Activated CD8-positive, alpha-beta memory T cell treated with anti-CD3 and anti-CD28 coated beads, Interleukin-2, amount 10 ng/mL, durations not matched to agents 7 days and 5 days (primary cell): ENCODE data around the gene ASB7. TPM values are rescaled to one million over a fixed set of nuclear protein-coding genes. Genes with fewer than 3 reads are reported as not detected.

Experiments
- ATAC-seq: fragments of 150-1000 bp; cut with Tn5 transposase; one replicate; pipeline ENCODE4 v1.10.0; 2021; ENCODE audit warnings: moderate library complexity
- CTCF ChIA-PET: fragments of 350-600 bp; sonication (Branson Sonifier 250); formaldehyde crosslinking; loops from one replicate; lab custom pipeline; 2021; ENCODE audit warnings: antibody characterized with exemption; lab: Charles Lee
- DNase-seq: peaks from one replicate; pipeline ENCODE4 v3.0.0-alpha.2; 2020
- H3K27ac Mint-ChIP-seq: one replicate; pipeline ENCODE4 v1.8.0; 2021; ENCODE audit warnings: mild to moderate bottlenecking, mixed read lengths
- H3K27me3 Mint-ChIP-seq: one replicate; pipeline ENCODE4 v1.8.0; 2021; ENCODE audit warnings: mixed read lengths
- H3K36me3 Mint-ChIP-seq: one replicate; pipeline ENCODE4 v1.8.0; 2021; ENCODE audit warnings: mild to moderate bottlenecking, mixed read lengths
- H3K4me1 Mint-ChIP-seq: one replicate; pipeline ENCODE4 v1.8.0; 2021; ENCODE audit warnings: mixed read lengths
- H3K4me3 Mint-ChIP-seq: one replicate; pipeline ENCODE4 v1.8.0; 2021; ENCODE audit warnings: mild to moderate bottlenecking, moderate library complexity, mixed read lengths
- H3K9me3 Mint-ChIP-seq: one replicate; pipeline ENCODE4 v1.8.0; 2022; ENCODE audit warnings: low read depth, mixed read lengths
- total RNA-seq, 2 experiments: library from RNA; stranded (reverse); gene quantifications; one replicate each; pipeline ENCODE4 v1.2.3, GENCODE V29; 2021

Gene ASB7
- total RNA-seq, result 10 to 100 TPM; 17.9 to 22.1 TPM

- DNase-seq (peak; percentile 100), ATAC-seq (peak; percentile 86)
- no peak within 1 kb of the TSS for H3K27ac Mint-ChIP-seq
- peaks cover 57% of the 10 kb centered on the region for H3K4me1 Mint-ChIP-seq
- H3K4me3 Mint-ChIP-seq, result no peak within 1 kb of the TSS
- CTCF ChIA-PET, result interaction anchor here (0.5 to 4.0 kb wide), 9 partner anchors 25 to 1408 kb away, joined by 3 to 31 read pairs (median 4); partner anchors contain the start of gene ADAMTS17
- peaks cover 24% of the 10 kb centered on the region for H3K36me3 Mint-ChIP-seq
- H3K27me3 Mint-ChIP-seq, result no peaks in the 10 kb centered on the region
- no peaks in the 10 kb centered on the region for H3K9me3 Mint-ChIP-seq
Observed at GRCh38 chr15:100602064-100602822, at the start of gene ASB7, which contains the start of gene LINS1. Gene ASB7 (plus strand): TSS chr15:100602589. CDS start chr15:100612217, 9,628 bp downstream. Gene LINS1 (minus strand): TSS chr15:100602184. CDS start chr15:100580842, 21,342 bp downstream.

- H3K9me3 Mint-ChIP-seq, result peaks cover 2% of the 10 kb centered on the region
- H3K27me3 Mint-ChIP-seq, result no peaks in the 10 kb centered on the region
- DNase-seq (no peak), ATAC-seq (no peak)
- H3K4me1 Mint-ChIP-seq, result no peaks in the 10 kb centered on the region
- H3K36me3 Mint-ChIP-seq, result peaks cover 18% of the 10 kb centered on the region
- H3K4me3 Mint-ChIP-seq, result no peak overlapping the region
- H3K27ac Mint-ChIP-seq, result no peak overlapping the region
- CTCF ChIA-PET, result interaction anchor here (1.3 kb wide), 1 partner anchor 203 kb away, joined by 3 read pairs; no protein-coding TSS in a partner anchor
Observed at GRCh38 chr15:100553468-100553867, 48.9 kb upstream of the ASB7 start.

GRCh38 chr15:100558771-100559254 is 43.6 kb upstream of the ASB7 start:
- no peaks in the 10 kb centered on the region for H3K27me3 Mint-ChIP-seq
- no peak overlapping the region for H3K27ac Mint-ChIP-seq
- no peak overlapping the region for H3K4me3 Mint-ChIP-seq
- peaks cover 16% of the 10 kb centered on the region for H3K36me3 Mint-ChIP-seq
- no peak for ATAC-seq
- CTCF ChIA-PET, result no interaction called here
- no peak for DNase-seq
- H3K4me1 Mint-ChIP-seq, result no peaks in the 10 kb centered on the region
- no peaks in the 10 kb centered on the region for H3K9me3 Mint-ChIP-seq

GRCh38 chr15:100559330-100559729 is 43.1 kb upstream of the ASB7 start:
- peaks cover 13% of the 10 kb centered on the region for H3K36me3 Mint-ChIP-seq

GRCh38 chr15:100560323-100560722 is 42.1 kb upstream of the ASB7 start:
- Mint-ChIP-seq H3K27ac (no peak overlapping the region), H3K36me3 (peaks cover 15% of the 10 kb centered on the region), H3K4me3 (no peak overlapping the region), H3K4me1 (no peaks in the 10 kb centered on the region), H3K9me3 (no peaks in the 10 kb centered on the region), H3K27me3 (no peaks in the 10 kb centered on the region)
- CTCF ChIA-PET, result interaction anchor here (0.7 kb wide), 1 partner anchor 227 kb away, joined by 3 read pairs; no protein-coding TSS in a partner anchor
- ATAC-seq (no peak), DNase-seq (no peak)

More at GRCh38 chr15:100559330-100559729, 43.1 kb upstream of the ASB7 start:
- H3K9me3 Mint-ChIP-seq, result no peaks in the 10 kb centered on the region
- ATAC-seq, result no peak
- DNase-seq, result no peak
- H3K4me3 Mint-ChIP-seq, result no peak overlapping the region
- no peaks in the 10 kb centered on the region for H3K4me1 Mint-ChIP-seq
- no peaks in the 10 kb centered on the region for H3K27me3 Mint-ChIP-seq
- no peak overlapping the region for H3K27ac Mint-ChIP-seq
- CTCF ChIA-PET, result no interaction called here

GRCh38 chr15:100565591-100565990 is 36.8 kb upstream of the ASB7 start:
- no peak overlapping the region for H3K27ac Mint-ChIP-seq
- H3K9me3 Mint-ChIP-seq, result no peaks in the 10 kb centered on the region
- CTCF ChIA-PET, result interaction anchor here (1.7 kb wide), 1 partner anchor 216 kb away, joined by 5 read pairs; no protein-coding TSS in a partner anchor
- no peak for ATAC-seq
- H3K36me3 Mint-ChIP-seq, result peaks cover 16% of the 10 kb centered on the region
- no peak for DNase-seq
- peaks cover 5% of the 10 kb centered on the region for H3K4me1 Mint-ChIP-seq
- no peak overlapping the region for H3K4me3 Mint-ChIP-seq
- no peaks in the 10 kb centered on the region for H3K27me3 Mint-ChIP-seq

GRCh38 chr15:100566850-100567628 is 35.4 kb upstream of the ASB7 start:
- H3K27ac Mint-ChIP-seq, result no peak overlapping the region
- CTCF ChIA-PET, result interaction anchor here (1.7 kb wide), 1 partner anchor 217 kb away, joined by 5 read pairs; no protein-coding TSS in a partner anchor
- DNase-seq (no peak), ATAC-seq (no peak)
- H3K27me3 Mint-ChIP-seq, result no peaks in the 10 kb centered on the region
- no peak overlapping the region for H3K4me3 Mint-ChIP-seq
- H3K9me3 Mint-ChIP-seq, result no peaks in the 10 kb centered on the region
- H3K36me3 Mint-ChIP-seq, result peaks cover 26% of the 10 kb centered on the region
- H3K4me1 Mint-ChIP-seq, result peaks cover 20% of the 10 kb centered on the region

- H3K4me1 Mint-ChIP-seq, result peaks cover 22% of the 10 kb centered on the region
- H3K27ac Mint-ChIP-seq, result no peak overlapping the region
- peaks cover 37% of the 10 kb centered on the region for H3K36me3 Mint-ChIP-seq
Observed at GRCh38 chr15:100569391-100569790, 33.0 kb upstream of the ASB7 start.

GRCh38 chr15:100570275-100570674 is 32.1 kb upstream of the ASB7 start:
- peaks cover 35% of the 10 kb centered on the region for H3K36me3 Mint-ChIP-seq
- peak overlapping the region; percentile 79 for H3K27ac Mint-ChIP-seq
- CTCF ChIA-PET, result interaction anchor here (1.2 to 5.5 kb wide), 3 partner anchors 221 to 231 kb away, joined by 3 to 57 read pairs (median 5); partner anchors contain the start of gene ADAMTS17
- no peak for DNase-seq
- no peak for ATAC-seq
- H3K9me3 Mint-ChIP-seq, result no peaks in the 10 kb centered on the region
- peaks cover 22% of the 10 kb centered on the region for H3K4me1 Mint-ChIP-seq
- H3K27me3 Mint-ChIP-seq, result no peaks in the 10 kb centered on the region
- no peak overlapping the region for H3K4me3 Mint-ChIP-seq

More at GRCh38 chr15:100569391-100569790, 33.0 kb upstream of the ASB7 start:
- no peaks in the 10 kb centered on the region for H3K9me3 Mint-ChIP-seq
- H3K27me3 Mint-ChIP-seq, result no peaks in the 10 kb centered on the region
- DNase-seq (no peak), ATAC-seq (no peak)
- H3K4me3 Mint-ChIP-seq, result no peak overlapping the region
- CTCF ChIA-PET, result interaction anchor here (2.2 to 5.5 kb wide), 2 partner anchors 220 to 230 kb away, joined by 5 to 57 read pairs; no protein-coding TSS in a partner anchor

GRCh38 chr15:100570735-100571313 is 31.6 kb upstream of the ASB7 start:
- H3K36me3 Mint-ChIP-seq, result peaks cover 37% of the 10 kb centered on the region
- H3K27me3 Mint-ChIP-seq, result no peaks in the 10 kb centered on the region
- H3K27ac Mint-ChIP-seq, result peak overlapping the region; percentile 79
- peaks cover 22% of the 10 kb centered on the region for H3K4me1 Mint-ChIP-seq
- CTCF ChIA-PET, result interaction anchor here (1.2 to 5.5 kb wide), 5 partner anchors 9 to 232 kb away, joined by 3 to 57 read pairs (median 5); partner anchors contain the start of gene ADAMTS17
- H3K9me3 Mint-ChIP-seq, result no peaks in the 10 kb centered on the region
- ATAC-seq (peak; percentile 47), DNase-seq (no peak)
- H3K4me3 Mint-ChIP-seq, result no peak overlapping the region

- no peaks in the 10 kb centered on the region for H3K27me3 Mint-ChIP-seq
- H3K9me3 Mint-ChIP-seq, result no peaks in the 10 kb centered on the region
- CTCF ChIA-PET, result interaction anchor here (1.0 to 5.5 kb wide), 11 partner anchors 7 to 643 kb away, joined by 3 to 57 read pairs (median 5); partner anchors contain the start of genes ADAMTS17, ASB7 and LINS1
- H3K4me1 Mint-ChIP-seq, result peaks cover 22% of the 10 kb centered on the region
- H3K36me3 Mint-ChIP-seq, result peaks cover 44% of the 10 kb centered on the region
- H3K4me3 Mint-ChIP-seq, result peak overlapping the region; percentile 47
- no peak for ATAC-seq
- no peak for DNase-seq
- peak overlapping the region; percentile 79 for H3K27ac Mint-ChIP-seq
Observed at GRCh38 chr15:100571592-100572167, 30.7 kb upstream of the ASB7 start.

- Mint-ChIP-seq H3K36me3 (peaks cover 47% of the 10 kb centered on the region), H3K27me3 (no peaks in the 10 kb centered on the region), H3K4me1 (peaks cover 22% of the 10 kb centered on the region), H3K4me3 (no peak overlapping the region), H3K9me3 (no peaks in the 10 kb centered on the region), H3K27ac (peak overlapping the region; percentile 79)
- no peak for ATAC-seq
- CTCF ChIA-PET, result interaction anchor here (0.6 to 5.5 kb wide), 15 partner anchors 8 to 644 kb away, joined by 3 to 57 read pairs (median 4); partner anchors contain the start of genes ADAMTS17, ASB7, CERS3 and LINS1
- DNase-seq, result no peak
Observed at GRCh38 chr15:100572362-100572983, 29.9 kb upstream of the ASB7 start.
